ENCODE data around the gene ELF2.

DNA sequence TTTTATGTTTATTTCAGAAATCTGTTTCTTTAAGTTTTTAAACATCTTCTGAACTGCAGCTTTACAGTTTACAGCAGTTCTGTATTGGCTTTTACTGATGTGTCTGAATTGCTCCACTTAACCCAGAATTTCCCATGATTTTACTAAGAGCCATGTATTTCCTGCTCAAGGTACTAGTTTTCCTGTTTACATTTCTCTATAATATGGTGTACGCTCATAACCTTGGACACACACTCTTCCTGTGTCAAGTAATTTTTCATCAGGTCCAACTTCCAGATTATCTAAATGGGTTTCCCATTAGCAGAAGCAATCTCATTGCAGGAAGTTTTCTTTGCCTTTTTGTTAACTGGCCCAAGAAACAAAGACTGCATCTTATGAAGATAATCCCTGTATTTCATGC lies 12.3 kb downstream of the ELF2 start:
- TF ChIP-seq, protein P1, sequence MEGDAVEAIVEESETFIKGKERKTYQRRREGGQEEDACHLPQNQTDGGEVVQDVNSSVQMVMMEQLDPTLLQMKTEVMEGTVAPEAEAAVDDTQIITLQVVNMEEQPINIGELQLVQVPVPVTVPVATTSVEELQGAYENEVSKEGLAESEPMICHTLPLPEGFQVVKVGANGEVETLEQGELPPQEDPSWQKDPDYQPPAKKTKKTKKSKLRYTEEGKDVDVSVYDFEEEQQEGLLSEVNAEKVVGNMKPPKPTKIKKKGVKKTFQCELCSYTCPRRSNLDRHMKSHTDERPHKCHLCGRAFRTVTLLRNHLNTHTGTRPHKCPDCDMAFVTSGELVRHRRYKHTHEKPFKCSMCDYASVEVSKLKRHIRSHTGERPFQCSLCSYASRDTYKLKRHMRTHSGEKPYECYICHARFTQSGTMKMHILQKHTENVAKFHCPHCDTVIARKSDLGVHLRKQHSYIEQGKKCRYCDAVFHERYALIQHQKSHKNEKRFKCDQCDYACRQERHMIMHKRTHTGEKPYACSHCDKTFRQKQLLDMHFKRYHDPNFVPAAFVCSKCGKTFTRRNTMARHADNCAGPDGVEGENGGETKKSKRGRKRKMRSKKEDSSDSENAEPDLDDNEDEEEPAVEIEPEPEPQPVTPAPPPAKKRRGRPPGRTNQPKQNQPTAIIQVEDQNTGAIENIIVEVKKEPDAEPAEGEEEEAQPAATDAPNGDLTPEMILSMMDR (IDR thresholded peaks at IDR 0.05): no peak
- TF ChIP-seq EZH2 (IDR thresholded peaks at IDR 0.05): no peak
- no peak for TF ChIP-seq EZH2phosphoT487 (IDR thresholded peaks at IDR 0.05)
